Stomach (tissue), 4 donors: ENCODE measurements around the gene MCEMP1.

Experiments
- CTCF ChIP-seq, 7 experiments: fragments of 450-650 bp in 4 of 7; fragments of 200-600 bp in 3 of 7; sonication (generic) in 3 of 7; IDR thresholded peaks; one replicate each; pipeline ENCODE4 v1.5.1; 2016 to 2019; ENCODE audit warnings: antibody characterized with exemption in 7 of 7, control low read depth in 2 of 7, mild to moderate bottlenecking in 1 of 7
- EP300 ChIP-seq: sonication (generic); formaldehyde crosslinking; IDR thresholded peaks from one replicate; pipeline ENCODE4 v1.6.1; 2017; ENCODE audit warnings: antibody characterized with exemption
- POLR2AphosphoS5 ChIP-seq, 3 donors: sonication (generic); formaldehyde crosslinking; IDR thresholded peaks; one replicate each; pipeline ENCODE4 v1.6.1; 2016; ENCODE audit warnings: antibody characterized with exemption in 3 of 3

GRCh38 chr19:7681340-7682174, 4.7 kb downstream of the MCEMP1 start:
- TF ChIP-seq CTCF (IDR thresholded peaks at IDR 0.05): peak in 5 of 7 experiments; percentile 25 to 52 (median 39)
- no peak for TF ChIP-seq POLR2AphosphoS5 (IDR thresholded peaks at IDR 0.05)
- no peak for TF ChIP-seq EP300
